Left lung (tissue), 10 donors: ENCODE data around the gene ADAMTS16. TPM values are rescaled to one million over a fixed set of nuclear protein-coding genes. Genes with fewer than 3 reads are reported as not detected.

ENCODE experiments used
- ATAC-seq: fragments of 200-7000 bp; cut with Tn5 transposase; one replicate; pipeline ENCODE4 v1.9.1; 2020; ENCODE audit warnings: moderate library complexity
- DNase-seq, 4 donors: peaks; one replicate each; pipeline ENCODE4 v3.0.0-alpha.2; 2013 to 2020
- H3K27ac ChIP-seq, 2 donors: fragments of 200-600 bp; sonication (generic) in 1 of 2; one replicate each; pipeline versions ENCODE4 v1.5.0 to v1.8.0; 2020 to 2021
- H3K27me3 ChIP-seq, 2 donors: fragments of 200-600 bp; sonication (generic) in 1 of 2; one replicate each; pipeline versions ENCODE4 v1.5.0 to v1.8.0; 2020 to 2021
- H3K36me3 ChIP-seq, 2 donors: fragments of 200-600 bp; sonication (generic) in 1 of 2; one replicate each; pipeline versions ENCODE4 v1.5.0 to v1.8.0; 2020 to 2021
- H3K4me1 ChIP-seq, 2 donors: fragments of 200-600 bp; one replicate each; pipeline ENCODE4 v1.8.0; 2021
- H3K4me3 ChIP-seq, 2 donors: fragments of 200-600 bp; sonication (generic) in 1 of 2; one replicate each; pipeline versions ENCODE4 v1.5.0 to v1.8.0; 2020 to 2021; ENCODE audit warnings: mild to moderate bottlenecking in 1 of 2
- H3K9me3 ChIP-seq, 2 donors: fragments of 200-600 bp; sonication (generic) in 1 of 2; one replicate each; pipeline versions ENCODE4 v1.5.0 to v1.8.0; 2020 to 2021
- intact Hi-C, 2 donors: fragments of 100-400 bp; cut with DNase I; formaldehyde crosslinking; loops; one replicate each; pipeline versions ENCODE4 v1.11.2 to v1.14.2; 2022
- polyA plus RNA-seq, 6 donors: library from polyadenylated mRNA; unstranded; fragments of 120-200 nt; gene quantifications; one replicate each; pipeline ENCODE4 v1.2.1, GENCODE V29; 2013; ENCODE audit not compliant: insufficient read length in 6 of 6
- total RNA-seq, 2 donors: library from RNA; stranded (reverse); fragmentation: NEBNext Ultra II Directional; extraction: Animal tissue kit (Norgen Biotek cat#: 25700); gene quantifications; one replicate each; pipeline ENCODE4 v1.2.1, GENCODE V29; 2021
- TF ChIP-seq, protein P1 (sequence below), 2 donors: fragments of 200-600 bp; sonication (generic) in 1 of 2; IDR thresholded peaks; one replicate each; pipeline versions ENCODE4 v1.5.0 to v1.8.0; 2021; ENCODE audit warnings: antibody characterized with exemption in 2 of 2
- donor health status: DM: no; HTN: yes; CAD: no.
- donor health status: DM: no; HTN: no; CAD: no.

ADAMTS16 gene
- total and polyA plus RNA-seq, 8 donors, result 0.29 to 28.7 (median 1.1) TPM

DNA sequence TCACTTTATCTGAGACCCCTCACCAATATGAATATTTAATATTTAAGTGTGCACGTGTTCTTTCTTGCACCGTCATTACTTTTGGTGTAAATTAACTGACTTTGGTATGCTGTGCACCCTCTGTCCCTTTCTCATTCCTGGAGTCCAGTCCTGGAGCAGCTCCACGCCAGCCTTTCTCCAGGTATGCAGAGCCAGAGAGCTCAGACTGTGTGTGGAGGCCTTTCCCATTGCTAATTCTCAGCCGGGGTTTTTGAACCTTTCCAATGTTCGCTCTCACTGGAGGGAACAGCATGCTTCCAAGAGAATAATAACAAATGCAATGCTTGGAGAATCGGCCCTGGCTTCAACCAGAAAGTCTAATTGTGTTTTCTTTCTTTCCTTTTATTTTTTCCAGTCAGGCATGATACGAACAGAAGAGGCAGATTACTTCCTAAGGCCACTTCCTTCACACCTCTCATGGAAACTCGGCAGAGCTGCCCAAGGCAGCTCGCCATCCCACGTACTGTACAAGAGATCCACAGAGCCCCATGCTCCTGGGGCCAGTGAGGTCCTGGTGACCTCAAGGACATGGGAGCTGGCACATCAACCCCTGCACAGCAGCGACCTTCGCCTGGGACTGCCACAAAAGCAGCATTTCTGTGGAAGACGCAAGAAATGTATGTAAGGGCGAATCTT, 41.7 kb downstream of the ADAMTS16 start:
- no peak overlapping the region for H3K27ac ChIP-seq
- H3K36me3 ChIP-seq, result no peaks in the 10 kb centered on the region
- intact Hi-C loops, result no loop called here
- ATAC-seq, result no peak
- H3K9me3 ChIP-seq, result no peaks in the 10 kb centered on the region
- DNase-seq, result no peak
- peaks cover 0 to 4% of the 10 kb centered on the region in 2 donors for H3K27me3 ChIP-seq
- TF ChIP-seq, protein P1, sequence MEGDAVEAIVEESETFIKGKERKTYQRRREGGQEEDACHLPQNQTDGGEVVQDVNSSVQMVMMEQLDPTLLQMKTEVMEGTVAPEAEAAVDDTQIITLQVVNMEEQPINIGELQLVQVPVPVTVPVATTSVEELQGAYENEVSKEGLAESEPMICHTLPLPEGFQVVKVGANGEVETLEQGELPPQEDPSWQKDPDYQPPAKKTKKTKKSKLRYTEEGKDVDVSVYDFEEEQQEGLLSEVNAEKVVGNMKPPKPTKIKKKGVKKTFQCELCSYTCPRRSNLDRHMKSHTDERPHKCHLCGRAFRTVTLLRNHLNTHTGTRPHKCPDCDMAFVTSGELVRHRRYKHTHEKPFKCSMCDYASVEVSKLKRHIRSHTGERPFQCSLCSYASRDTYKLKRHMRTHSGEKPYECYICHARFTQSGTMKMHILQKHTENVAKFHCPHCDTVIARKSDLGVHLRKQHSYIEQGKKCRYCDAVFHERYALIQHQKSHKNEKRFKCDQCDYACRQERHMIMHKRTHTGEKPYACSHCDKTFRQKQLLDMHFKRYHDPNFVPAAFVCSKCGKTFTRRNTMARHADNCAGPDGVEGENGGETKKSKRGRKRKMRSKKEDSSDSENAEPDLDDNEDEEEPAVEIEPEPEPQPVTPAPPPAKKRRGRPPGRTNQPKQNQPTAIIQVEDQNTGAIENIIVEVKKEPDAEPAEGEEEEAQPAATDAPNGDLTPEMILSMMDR (IDR thresholded peaks at IDR 0.05), result no peak
- H3K4me1 ChIP-seq, result no peaks in the 10 kb centered on the region
- no peak overlapping the region for H3K4me3 ChIP-seq

DNA sequence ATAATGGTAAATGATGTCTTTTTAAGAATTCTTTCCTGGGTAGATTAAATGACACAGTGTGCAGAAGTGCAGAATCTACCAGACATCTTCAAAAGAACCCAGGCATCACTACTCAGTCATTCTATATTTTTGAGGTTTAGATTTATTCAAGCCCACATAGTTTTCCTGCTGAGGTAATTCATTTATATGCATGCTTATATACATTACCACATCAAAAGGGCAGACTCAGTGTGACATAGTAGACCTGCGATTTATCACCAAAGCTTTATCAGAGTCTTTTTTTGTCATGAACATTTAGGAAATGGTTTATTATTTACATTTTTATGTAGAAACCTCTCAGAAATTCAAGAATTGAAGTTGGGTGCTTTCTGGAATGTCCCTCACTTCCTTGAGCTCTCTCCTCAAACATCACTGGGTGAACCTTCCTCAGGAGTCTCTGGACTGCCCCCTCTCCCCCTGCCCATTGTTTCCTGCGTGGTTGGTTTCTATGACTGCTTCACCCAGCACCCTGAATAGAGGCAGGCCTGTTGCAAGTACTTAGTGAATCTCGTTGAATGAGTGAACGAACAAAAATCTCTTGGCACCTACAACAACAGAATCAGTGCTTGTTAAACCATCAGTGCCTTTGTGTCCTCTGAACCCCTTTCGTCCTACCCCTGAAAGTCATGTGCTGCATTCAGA, 42.5 kb downstream of the ADAMTS16 start:
- H3K27ac ChIP-seq, result no peak overlapping the region
- intact Hi-C loops, result no loop called here
- DNase-seq (no peak), ATAC-seq (no peak)
- H3K4me1 ChIP-seq, result no peaks in the 10 kb centered on the region
- peaks cover 0 to 4% of the 10 kb centered on the region in 2 donors for H3K27me3 ChIP-seq
- H3K36me3 ChIP-seq, result no peaks in the 10 kb centered on the region
- H3K4me3 ChIP-seq, result no peak overlapping the region
- TF ChIP-seq, protein P1 (IDR thresholded peaks at IDR 0.05), result no peak
- no peaks in the 10 kb centered on the region for H3K9me3 ChIP-seq

DNA sequence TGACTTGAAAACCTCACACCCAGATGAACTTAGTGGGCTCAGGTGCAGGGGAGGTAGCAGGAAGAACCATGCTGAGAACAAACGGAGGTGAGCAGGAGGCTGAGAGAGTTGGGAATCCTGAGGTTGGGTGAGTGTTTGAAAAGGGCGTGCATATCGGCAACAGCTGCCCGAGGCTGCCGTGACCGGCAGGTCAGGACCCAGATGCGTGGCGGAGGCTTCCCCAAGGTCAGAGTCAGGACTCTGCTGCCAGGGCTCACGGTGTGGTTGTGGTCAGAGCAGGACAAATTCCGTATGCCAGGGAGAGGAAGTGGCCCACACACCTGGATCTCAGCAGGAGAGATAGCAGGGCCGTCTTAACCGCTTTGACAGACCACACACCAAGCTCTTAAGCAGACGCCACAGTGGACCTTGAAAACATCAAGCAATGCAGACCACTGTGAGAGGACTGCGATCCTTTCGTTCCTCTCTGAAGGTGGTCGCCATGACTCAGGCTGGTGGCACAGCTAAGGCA, 43.1 kb downstream of the ADAMTS16 start:
- Histone ChIP-seq H3K27me3 (peaks cover 0 to 4% of the 10 kb centered on the region in 2 donors), H3K4me3 (no peak overlapping the region), H3K27ac (no peak overlapping the region), H3K4me1 (no peaks in the 10 kb centered on the region), H3K9me3 (no peaks in the 10 kb centered on the region), H3K36me3 (no peaks in the 10 kb centered on the region)
- intact Hi-C loops, result no loop called here
- no peak for DNase-seq
- TF ChIP-seq, protein P1 (IDR thresholded peaks at IDR 0.05), result no peak
- ATAC-seq, result peak; percentile 13

DNA sequence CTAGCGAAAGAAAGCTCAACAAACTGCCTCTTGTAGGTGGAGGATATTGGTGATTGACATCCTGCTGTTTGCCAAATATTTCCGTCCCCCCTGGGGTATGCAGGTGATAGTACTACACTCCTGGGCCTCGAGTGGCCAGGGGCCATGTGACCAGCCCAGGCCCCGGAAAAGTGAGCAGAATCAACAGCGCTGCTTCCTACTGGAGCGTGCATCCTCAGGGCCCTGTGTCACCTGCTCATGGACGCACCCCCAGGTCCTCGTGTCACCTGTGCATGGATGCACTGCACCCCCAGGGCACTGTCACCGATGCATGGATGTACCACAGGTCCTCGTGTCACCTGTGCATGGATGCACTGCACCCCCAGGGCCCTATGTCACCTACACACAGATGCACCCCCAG, 43.8 kb downstream of the ADAMTS16 start:
- intact Hi-C loops, result no loop called here
- Histone ChIP-seq H3K27me3 (peaks cover 0 to 4% of the 10 kb centered on the region in 2 donors), H3K4me3 (no peak overlapping the region), H3K9me3 (no peaks in the 10 kb centered on the region), H3K4me1 (no peaks in the 10 kb centered on the region), H3K36me3 (no peaks in the 10 kb centered on the region), H3K27ac (no peak overlapping the region)
- no peak for ATAC-seq
- DNase-seq, result peak in 1 of 4 donors; percentile 62
- TF ChIP-seq, protein P1 (IDR thresholded peaks at IDR 0.05), result no peak

DNA sequence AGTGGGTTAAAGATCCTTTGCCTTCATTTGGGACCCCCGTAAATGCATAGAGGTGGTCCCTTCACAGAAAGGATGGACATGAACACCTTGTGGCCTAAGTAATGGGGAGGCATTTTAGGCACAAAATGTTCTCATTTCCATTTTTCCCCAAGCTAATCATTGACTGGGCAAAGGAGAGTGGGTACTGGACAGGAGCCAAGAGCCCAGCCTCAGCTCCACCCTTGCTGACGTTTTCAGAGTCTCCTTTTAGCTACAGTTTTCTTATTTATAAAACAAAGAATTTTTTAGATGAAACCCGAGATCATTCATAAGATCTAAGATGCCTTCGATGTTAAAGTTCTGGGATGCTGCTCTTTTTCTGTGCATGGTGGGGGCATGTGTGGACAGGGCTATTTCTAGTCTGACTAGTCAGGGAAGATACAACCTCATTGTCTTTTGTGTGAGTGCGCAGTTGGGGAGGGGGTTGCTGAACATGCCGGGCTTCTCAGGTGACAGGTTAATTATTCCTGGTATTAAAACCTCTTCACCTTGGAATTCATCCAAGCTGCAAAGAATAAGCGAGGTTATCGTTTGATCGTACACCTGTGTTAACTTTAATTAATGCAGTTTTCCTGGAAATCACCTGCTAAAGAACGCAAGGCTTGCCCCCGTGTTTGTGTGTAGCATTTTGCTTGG, 48.4 kb downstream of the ADAMTS16 start:
- H3K27ac ChIP-seq, result no peak overlapping the region
- H3K36me3 ChIP-seq, result no peaks in the 10 kb centered on the region
- H3K4me1 ChIP-seq, result no peaks in the 10 kb centered on the region
- ATAC-seq (peak; percentile 22), DNase-seq (peak in 1 of 4 donors; percentile 47)
- no peak overlapping the region for H3K4me3 ChIP-seq
- intact Hi-C loops, result no loop called here
- no peaks in the 10 kb centered on the region for H3K27me3 ChIP-seq
- TF ChIP-seq, protein P1 (IDR thresholded peaks at IDR 0.05), result no peak
- H3K9me3 ChIP-seq, result no peaks in the 10 kb centered on the region
